Gastroesophageal sphincter (tissue), 4 donors: Measurements from ENCODE around the gene WLS. TPM values are rescaled to one million over a fixed set of nuclear protein-coding genes. Genes with fewer than 3 reads are reported as not detected.
"Not testable (repeated sequence)": the region's sequence is repeated elsewhere in the genome, so short reads cannot be mapped to it uniquely, and the experiment has no call there.

Source experiments
- ATAC-seq: fragments of 150-250 bp; one replicate; pipeline ENCODE4 v1.9.1; 2016; ENCODE audit warnings: mild to moderate bottlenecking, moderate library complexity
- H3K27ac ChIP-seq, 4 donors: fragments of 200-600 bp; sonication (generic) in 3 of 4; 1 replicate in 3 of 4; 2 replicates in 1 of 4; pipeline ENCODE4 v1.5.1; 2016 to 2019
- H3K27me3 ChIP-seq: fragments of 200-600 bp; sonication (generic); one replicate; pipeline ENCODE4 v1.5.1; 2019
- H3K36me3 ChIP-seq, 2 donors: fragments of 200-600 bp; sonication (generic); one replicate each; pipeline ENCODE4 v1.5.1; 2019; ENCODE audit warnings: control low read depth in 1 of 2
- H3K4me1 ChIP-seq, 3 donors: fragments of 200-600 bp; sonication (generic); 1 replicate in 2 of 3; 2 replicates in 1 of 3; pipeline ENCODE4 v1.5.1; 2016 to 2019; ENCODE audit warnings: control low read depth in 2 of 3
- H3K4me3 ChIP-seq, 2 donors: fragments of 200-600 bp; sonication (generic); one replicate each; pipeline ENCODE4 v1.5.1; 2019; ENCODE audit warnings: mild to moderate bottlenecking in 1 of 2, moderate library complexity in 1 of 2
- H3K9me3 ChIP-seq, 3 donors: fragments of 200-600 bp; sonication (generic); one replicate each; pipeline ENCODE4 v1.5.1; 2017 to 2019; ENCODE audit warnings: control low read depth in 2 of 3
- CTCF ChIP-seq, 4 experiments: fragments of 200-600 bp in 2 of 4; fragments of 450-650 bp in 2 of 4; sonication (generic) in 1 of 4; IDR thresholded peaks; one replicate each; pipeline ENCODE4 v1.5.1; 2017 to 2019; ENCODE audit warnings: antibody characterized with exemption in 4 of 4, mild to moderate bottlenecking in 2 of 4, moderate library complexity in 2 of 4
- EP300 ChIP-seq: sonication (generic); formaldehyde crosslinking; IDR thresholded peaks from one replicate; pipeline ENCODE4 v1.6.1; 2017; ENCODE audit warnings: antibody characterized with exemption, mild to moderate bottlenecking
- POLR2A ChIP-seq, 2 donors: fragments of 450-650 bp; IDR thresholded peaks; one replicate each; pipeline ENCODE4 v1.6.1; 2017; ENCODE audit warnings: antibody characterized with exemption in 2 of 2, mild to moderate bottlenecking in 2 of 2, moderate library complexity in 1 of 2
- POLR2AphosphoS5 ChIP-seq: sonication (generic); formaldehyde crosslinking; IDR thresholded peaks from one replicate; pipeline ENCODE4 v1.6.1; 2017; ENCODE audit warnings: antibody characterized with exemption
- WGBS, 2 donors: methylation state at CpG; one replicate each; pipeline ENCODE4 v1.1.5; 2018; ENCODE audit warnings: low coverage in 1 of 2; 5-methylcytosine and 5-hydroxymethylcytosine counted together
- total RNA-seq, 4 donors: library from RNA; depleted of rRNA; stranded (reverse); fragments of >200 nt; gene quantifications; one replicate each; pipeline ENCODE4 v1.1.0, GENCODE V29; 2016

WLS gene
- total RNA-seq, 4 donors from 2014 or later, result 120 to 280 (median 263) TPM

- no peak for TF ChIP-seq EP300
- no peak for TF ChIP-seq POLR2A (IDR thresholded peaks at IDR 0.05)
- TF ChIP-seq CTCF (IDR thresholded peaks at IDR 0.05), result no peak
- no peak for TF ChIP-seq POLR2AphosphoS5
- H3K27me3 ChIP-seq, result no peaks in the 10 kb centered on the region
- H3K9me3 ChIP-seq, result no peaks in the 10 kb centered on the region
- H3K4me1 ChIP-seq, result peaks cover 44 to 75% (median 45%) of the 10 kb centered on the region in 3 donors
- H3K4me3 ChIP-seq, result no peak overlapping the region
- ATAC-seq, result no peak
- H3K36me3 ChIP-seq, result no peaks in the 10 kb centered on the region
- H3K27ac ChIP-seq, result peak overlapping the region; percentile 82 to 88 (median 86)
- WGBS, 2 donors, result 71% methylated on average over 1 of the region's 1 CpG; no CpG with 5 or more reads in 1 of the 2 donors
Measured at GRCh38 chr1:68174738-68175113, 57.6 kb downstream of the WLS start.

DNA sequence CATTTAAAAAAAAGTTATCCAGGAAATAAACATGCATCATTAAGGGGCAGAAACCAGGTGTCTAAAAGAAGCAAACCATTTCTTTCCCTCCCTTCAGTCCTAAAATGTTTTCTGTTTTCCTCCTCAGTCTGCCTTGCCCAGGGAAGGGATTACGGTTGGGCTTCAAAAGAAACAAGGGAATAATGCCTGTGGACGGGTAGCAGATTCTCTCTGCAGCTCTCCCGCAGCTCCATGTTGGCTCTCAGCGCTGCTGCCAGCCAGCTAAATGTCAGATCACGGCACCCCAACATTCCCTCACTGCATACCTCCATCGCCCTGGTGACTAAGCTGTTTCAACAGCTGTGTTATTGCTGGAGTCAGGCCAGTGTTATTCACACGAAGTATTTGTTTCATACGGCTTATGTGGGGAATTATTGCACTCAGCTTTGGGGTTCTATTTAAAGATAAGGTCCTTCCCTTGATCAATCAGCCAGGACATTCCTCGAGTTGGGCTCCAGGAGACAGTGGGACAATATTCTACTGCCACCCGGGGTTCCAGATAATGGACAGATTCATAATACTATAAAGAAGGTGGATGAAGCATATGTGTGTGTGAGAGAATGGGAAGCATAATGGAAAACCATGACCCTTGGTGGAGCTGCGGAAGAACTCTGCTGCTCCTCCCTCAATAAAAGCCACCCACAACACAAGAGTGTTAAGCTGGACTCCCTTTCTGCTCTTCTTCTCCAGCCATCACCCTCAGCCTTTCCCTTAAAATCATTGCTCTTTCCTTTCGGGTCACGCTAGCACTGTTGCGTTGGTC, 58.2 kb downstream of the WLS start:
- H3K27me3 ChIP-seq, result no peaks in the 10 kb centered on the region
- H3K9me3 ChIP-seq, result no peaks in the 10 kb centered on the region
- no peaks in the 10 kb centered on the region for H3K36me3 ChIP-seq
- H3K4me3 ChIP-seq, result peak overlapping the region; percentile 10 to 30
- TF ChIP-seq POLR2AphosphoS5 (peak; percentile 97), POLR2A (IDR thresholded peaks at IDR 0.05) (no peak)
- 24% methylated on average over 12 to 14 of the region's 14 CpGs for WGBS, 2 donors
- H3K4me1 ChIP-seq, result peaks cover 44 to 75% (median 50%) of the 10 kb centered on the region in 3 donors
- H3K27ac ChIP-seq, result peak overlapping the region; percentile 82 to 88 (median 86)
- peak; percentile 85 for ATAC-seq

DNA sequence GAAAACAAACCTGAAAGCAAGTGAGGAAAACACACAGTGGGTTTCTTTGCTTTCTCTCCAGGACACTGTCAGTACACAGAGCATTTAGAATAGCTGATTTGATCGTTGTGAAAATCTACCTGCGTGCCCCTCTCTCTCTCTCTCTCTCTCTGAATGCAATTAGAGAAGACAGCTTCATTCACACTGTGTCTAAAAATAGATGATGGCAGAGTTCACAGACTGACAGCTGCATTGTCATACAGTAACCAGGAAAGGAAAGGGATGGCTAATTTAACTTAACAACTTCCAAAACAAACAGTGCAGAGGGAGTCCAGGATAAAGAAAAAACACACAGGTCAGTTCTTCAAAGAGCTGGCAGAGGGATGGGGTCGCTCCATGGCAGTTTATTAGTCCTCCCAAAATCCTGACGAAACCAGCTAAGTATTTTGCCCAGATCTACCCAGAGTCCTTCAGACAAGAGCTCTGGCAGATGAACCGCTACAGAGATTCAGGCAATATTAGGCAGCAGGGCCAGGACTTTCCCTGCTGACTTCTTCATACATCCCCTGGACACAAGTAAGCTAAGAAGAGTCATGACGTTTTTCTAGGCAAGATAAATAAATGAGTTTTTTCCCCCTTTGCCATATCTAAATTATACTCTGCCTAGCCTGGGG, 58.9 kb downstream of the WLS start:
- WGBS, 2 donors, result 5 to 10% methylated on average over 5 to 6 of the region's 6 CpGs
- Histone ChIP-seq H3K4me1 (peaks cover 50 to 75% (median 55%) of the 10 kb centered on the region in 3 donors), H3K9me3 (no peaks in the 10 kb centered on the region), H3K27me3 (no peaks in the 10 kb centered on the region), H3K4me3 (peak overlapping the region in 1 of 2 donors; percentile 30), H3K36me3 (no peaks in the 10 kb centered on the region), H3K27ac (peak overlapping the region; percentile 82 to 88 (median 86))
- ATAC-seq, result peak; percentile 16
- TF ChIP-seq POLR2AphosphoS5, result no peak
- no peak for TF ChIP-seq POLR2A (IDR thresholded peaks at IDR 0.05)
- TF ChIP-seq CTCF (IDR thresholded peaks at IDR 0.05), result no peak

- H3K36me3 ChIP-seq, ATAC-seq, H3K9me3 ChIP-seq, H3K4me3 ChIP-seq, H3K27me3 ChIP-seq, H3K27ac ChIP-seq: not testable (repeated sequence)
- WGBS, 2 donors, result 90 to 100% methylated on average over 1 of the region's 1 CpG
- H3K4me1 ChIP-seq, result peaks cover 40 to 75% (median 47%) of the 10 kb centered on the region in 3 donors
Measured at GRCh38 chr1:68171795-68172194, 60.5 kb downstream of the WLS start.

DNA sequence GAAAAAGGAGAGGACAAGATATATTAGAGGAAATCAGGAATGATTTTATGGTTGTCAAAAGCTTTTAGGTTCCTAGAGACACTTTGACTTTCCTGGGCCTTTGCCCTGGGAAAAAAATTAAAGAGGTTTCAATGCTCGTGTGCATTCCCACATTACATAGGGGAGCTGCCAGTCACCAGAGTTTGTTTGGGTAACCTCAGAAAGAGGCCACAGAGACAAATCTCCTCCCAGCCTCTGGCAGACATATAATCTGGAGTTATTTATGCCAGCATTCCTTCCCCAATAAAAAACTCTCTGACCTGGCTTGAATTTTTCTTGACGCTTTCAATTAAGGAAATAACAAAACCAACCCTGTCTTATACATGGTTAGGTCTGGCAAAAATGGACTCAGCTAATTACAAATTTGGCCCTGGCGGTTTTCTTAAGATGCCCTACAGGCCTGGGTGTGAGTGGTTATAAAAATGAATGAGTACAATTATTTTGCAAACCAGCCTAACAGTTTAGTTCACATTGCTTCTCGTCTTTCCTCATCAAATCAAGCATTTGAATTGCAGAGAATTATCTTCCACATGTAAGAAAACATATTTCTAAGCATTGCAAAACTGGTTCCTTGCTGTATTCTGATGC, 63.7 kb downstream of the WLS start:
- H3K27ac ChIP-seq, result peak overlapping the region; percentile 55 to 73 (median 64)
- WGBS, 2 donors, result 48 to 53% methylated on average over 3 to 4 of the region's 4 CpGs
- H3K4me3 ChIP-seq, result no peak overlapping the region
- TF ChIP-seq POLR2AphosphoS5, result peak; percentile 8
- TF ChIP-seq CTCF (IDR thresholded peaks at IDR 0.05), result no peak
- peaks cover 0 to 3% of the 10 kb centered on the region in 2 donors for H3K36me3 ChIP-seq
- no peaks in the 10 kb centered on the region for H3K9me3 ChIP-seq
- no peaks in the 10 kb centered on the region for H3K27me3 ChIP-seq
- peaks cover 18 to 62% (median 31%) of the 10 kb centered on the region in 3 donors for H3K4me1 ChIP-seq
- no peak for ATAC-seq
